Measurements from ENCODE around the gene RAB15.

Gene RAB15

GRCh38 chr14:64990296-64990695, 18.2 kb upstream of the RAB15 start:
- peaks cover 31% of the 10 kb centered on the region for H3K79me2 ChIP-seq (ENCODE audit: low read length)
- peaks cover 4% of the 10 kb centered on the region; the same call in 1 of the 2 replicates for H3K4me1 ChIP-seq (ENCODE audit: low read length)

GRCh38 chr14:64987438-64987767, 15.3 kb upstream of the RAB15 start:
- Histone ChIP-seq H3K9me2 (replicated peaks; ENCODE audit: insufficient read depth, low read length) (no peaks in the 10 kb centered on the region), H3K4me2 (ENCODE audit: low read depth, low read length) (peak overlapping the region; percentile 83), H3K27ac (ENCODE audit: low read length) (no peak overlapping the region), H2AFZ (ENCODE audit: low read length) (peak overlapping the region; percentile 86), H3K9ac (ENCODE audit: low read length) (peak overlapping the region; percentile 74), H4K20me1 (ENCODE audit: insufficient read depth, low read length) (no peaks in the 10 kb centered on the region), H3K27me3 (replicated peaks; ENCODE audit: insufficient read depth, low read length) (no peaks in the 10 kb centered on the region), H3K4me1 (ENCODE audit: low read length) (peaks cover 4% of the 10 kb centered on the region; the same call in 1 of the 2 replicates), H3F3A (ENCODE audit: insufficient read depth, low read length) (no peaks in the 10 kb centered on the region), H3K4me3 (ENCODE audit: low read length) (peak overlapping the region; percentile 92), H3K36me3 (replicated peaks; ENCODE audit: insufficient read depth, low read length) (no peaks in the 10 kb centered on the region), H3K9me3 (replicated peaks; ENCODE audit: insufficient read depth, low read length) (no peaks in the 10 kb centered on the region), H3K79me2 (ENCODE audit: low read length) (peaks cover 27% of the 10 kb centered on the region)
- TF ChIP-seq CTCF (IDR thresholded peaks at IDR 0.05; ENCODE audit: low read length) = no peak
- TF ChIP-seq EZH2phosphoT487 (IDR thresholded peaks at IDR 0.05; ENCODE audit: low read length) = no peak
- no peak for TF ChIP-seq EZH2 (optimal IDR thresholded peaks at IDR 0.05; ENCODE audit: low read depth, low read length)
- DNase-seq = no peak

More at GRCh38 chr14:64990296-64990695, 18.2 kb upstream of the RAB15 start:
- TF ChIP-seq CTCF (IDR thresholded peaks at IDR 0.05; ENCODE audit: low read length) (no peak), EZH2 (optimal IDR thresholded peaks at IDR 0.05; ENCODE audit: low read depth, low read length) (no peak), EZH2phosphoT487 (IDR thresholded peaks at IDR 0.05; ENCODE audit: low read length) (no peak)
- Histone ChIP-seq H3K4me2 (ENCODE audit: low read depth, low read length) (no peak overlapping the region), H3K9ac (ENCODE audit: low read length) (no peak overlapping the region), H3K36me3 (replicated peaks; ENCODE audit: insufficient read depth, low read length) (no peaks in the 10 kb centered on the region), H3F3A (ENCODE audit: insufficient read depth, low read length) (no peaks in the 10 kb centered on the region), H3K27ac (ENCODE audit: low read length) (no peak overlapping the region), H4K20me1 (ENCODE audit: insufficient read depth, low read length) (no peaks in the 10 kb centered on the region), H3K9me2 (replicated peaks; ENCODE audit: insufficient read depth, low read length) (no peaks in the 10 kb centered on the region), H2AFZ (ENCODE audit: low read length) (no peak overlapping the region), H3K9me3 (replicated peaks; ENCODE audit: insufficient read depth, low read length) (no peaks in the 10 kb centered on the region), H3K27me3 (replicated peaks; ENCODE audit: insufficient read depth, low read length) (no peaks in the 10 kb centered on the region), H3K4me3 (ENCODE audit: low read length) (no peak overlapping the region)
- no peak for DNase-seq

- H3K9me3 ChIP-seq (replicated peaks; ENCODE audit: insufficient read depth, low read length) = no peaks in the 10 kb centered on the region
- H3K9me2 ChIP-seq (replicated peaks; ENCODE audit: insufficient read depth, low read length) = no peaks in the 10 kb centered on the region
- H3K36me3 ChIP-seq (replicated peaks; ENCODE audit: insufficient read depth, low read length) = no peaks in the 10 kb centered on the region
- no peaks in the 10 kb centered on the region for H3F3A ChIP-seq (ENCODE audit: insufficient read depth, low read length)
- peak; percentile 90 for DNase-seq
- H3K4me1 ChIP-seq (ENCODE audit: low read length) = peaks cover 4% of the 10 kb centered on the region; the same call in 1 of the 2 replicates
- peak within 1 kb of the TSS; percentile 86 for H2AFZ ChIP-seq (ENCODE audit: low read length)
- no peak for TF ChIP-seq EZH2 (optimal IDR thresholded peaks at IDR 0.05; ENCODE audit: low read depth, low read length)
- peak; percentile 67 for TF ChIP-seq CTCF (IDR thresholded peaks at IDR 0.05; ENCODE audit: low read length)
- peak within 1 kb of the TSS; percentile 92 for H3K4me3 ChIP-seq (ENCODE audit: low read length)
- peaks cover 27% of the 10 kb centered on the region for H3K79me2 ChIP-seq (ENCODE audit: low read length)
- H3K4me2 ChIP-seq (ENCODE audit: low read depth, low read length) = peak within 1 kb of the TSS; percentile 90
- H3K27ac ChIP-seq (ENCODE audit: low read length) = peak within 1 kb of the TSS; percentile 52; the same call in 1 of the 2 replicates
- H4K20me1 ChIP-seq (ENCODE audit: insufficient read depth, low read length) = no peaks in the 10 kb centered on the region
- no peaks in the 10 kb centered on the region for H3K27me3 ChIP-seq (replicated peaks; ENCODE audit: insufficient read depth, low read length)
- peak within 1 kb of the TSS; percentile 74 for H3K9ac ChIP-seq (ENCODE audit: low read length)
These were observed 14.7 kb upstream of the RAB15 start, which contains the start of gene FNTB for GRCh38 chr14:64986648-64987437. Gene FNTB, plus strand, starts transcription at chr14:64986895. Its CDS starts 59 bp downstream, at chr14:64986954.
